HG03064 (cell line): ENCODE measurements around the gene KCNK4.

Experiments used
- ATAC-seq: cut with Tn5 transposase; IDR thresholded peaks from one replicate; pipeline ENCODE4 v1.9.1; 2021; ENCODE audit warnings: low read depth; ENCODE audit not compliant: unreplicated experiment

Gene KCNK4

GRCh38 chr11:64253043-64253442 lies 38.1 kb upstream of the KCNK4 start:
- no peak for ATAC-seq

DNA sequence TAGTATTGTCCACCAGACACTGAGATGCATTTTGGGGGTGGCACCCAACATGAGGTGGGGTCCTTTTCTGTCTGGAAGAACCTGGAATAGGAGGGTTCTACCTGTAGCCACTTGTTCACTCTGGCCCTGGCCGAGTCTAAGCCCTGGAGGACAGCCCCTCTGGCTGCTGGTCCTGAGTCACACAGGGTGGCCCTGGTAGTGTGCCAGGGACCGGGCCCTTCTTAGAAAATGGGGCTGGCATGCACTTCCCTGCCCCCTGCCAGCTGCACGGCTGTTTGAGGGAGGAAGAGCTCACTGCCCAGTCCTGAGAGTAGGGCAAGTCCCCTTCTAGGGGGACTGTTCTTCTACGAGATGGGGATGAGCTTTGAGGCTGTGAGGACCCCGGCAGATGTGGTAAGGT lies 37.6 kb upstream of the KCNK4 start:
- ATAC-seq = no peak

DNA sequence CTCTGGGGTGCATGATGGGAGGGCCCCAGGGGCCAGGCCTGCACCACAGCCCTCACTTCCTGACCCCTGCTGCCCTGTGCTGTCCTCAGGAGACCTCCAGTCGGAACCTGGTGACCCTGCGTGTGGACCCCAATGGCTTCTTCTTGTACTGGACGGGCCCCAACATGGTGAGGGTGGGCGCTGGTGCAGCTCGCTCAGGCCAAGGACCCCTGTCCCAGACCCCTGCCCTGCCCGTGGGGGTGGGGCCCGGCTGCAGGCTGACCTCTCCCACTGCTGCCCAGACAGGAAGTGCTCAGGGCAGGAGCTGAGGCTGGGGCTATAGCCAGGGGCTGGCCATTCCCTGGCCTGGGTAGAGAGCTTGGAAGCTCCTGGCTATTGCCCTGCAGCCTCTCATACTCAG lies 36.8 kb upstream of the KCNK4 start:
- ATAC-seq = no peak

- no peak for ATAC-seq
Measured at GRCh38 chr11:64255135-64256128, 35.7 kb upstream of the KCNK4 start.

- no peak for ATAC-seq
Measured at GRCh38 chr11:64256300-64256699, 34.8 kb upstream of the KCNK4 start.

- no peak for ATAC-seq
Measured at GRCh38 chr11:64258356-64258755, 32.7 kb upstream of the KCNK4 start.

- no peak for ATAC-seq
Measured at GRCh38 chr11:64258946-64259532, 32.1 kb upstream of the KCNK4 start.

- no peak for ATAC-seq
Measured at GRCh38 chr11:64259533-64260067, 31.5 kb upstream of the KCNK4 start.

- ATAC-seq = no peak
Measured at GRCh38 chr11:64260147-64260708, 30.9 kb upstream of the KCNK4 start.

DNA sequence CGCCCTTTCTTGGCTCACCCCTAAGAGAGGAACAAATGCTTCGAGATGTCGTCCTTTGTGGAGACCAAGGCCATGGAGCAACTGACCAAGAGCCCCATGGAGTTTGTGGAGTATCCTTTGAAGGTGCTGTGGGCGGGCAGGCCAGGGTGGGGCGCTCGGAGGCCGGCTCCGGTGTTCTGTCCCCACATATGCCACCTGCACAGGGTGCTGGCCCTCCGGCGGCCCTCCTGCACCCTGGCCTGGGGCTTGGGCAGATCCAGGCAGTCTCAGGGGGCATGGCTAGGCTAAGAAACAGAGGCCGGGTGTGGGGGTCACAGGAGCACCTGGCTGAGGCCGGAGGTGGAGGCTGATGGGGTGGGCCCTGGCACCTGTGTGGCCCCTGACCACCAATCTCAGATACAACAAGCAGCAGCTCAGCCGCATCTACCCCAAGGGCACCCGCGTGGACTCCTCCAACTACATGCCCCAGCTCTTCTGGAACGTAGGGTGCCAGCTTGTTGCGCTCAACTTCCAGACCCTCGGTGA lies 29.5 kb upstream of the KCNK4 start:
- ATAC-seq = no peak

- ATAC-seq = no peak
Measured at GRCh38 chr11:64262271-64263002, 28.7 kb upstream of the KCNK4 start.

GRCh38 chr11:64263021-64263946 lies 27.8 kb upstream of the KCNK4 start:
- ATAC-seq = no peak

DNA sequence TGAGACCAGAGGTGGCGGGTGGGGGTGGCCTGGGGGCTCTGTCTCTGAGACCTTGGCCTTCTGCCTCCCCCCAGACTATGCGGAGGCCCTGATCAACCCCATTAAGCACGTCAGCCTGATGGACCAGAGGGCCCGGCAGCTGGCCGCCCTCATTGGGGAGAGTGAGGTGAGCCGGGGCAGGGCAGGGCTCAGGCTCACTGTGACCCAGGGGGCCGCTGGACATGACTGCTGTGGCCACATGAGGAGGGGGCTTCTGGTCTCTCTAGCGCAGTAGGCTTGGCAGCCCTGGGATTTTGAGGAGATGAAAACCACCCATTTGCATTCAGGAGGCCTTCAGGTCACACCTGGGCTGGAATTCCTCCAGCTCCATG lies 27.2 kb upstream of the KCNK4 start:
- no peak for ATAC-seq

- ATAC-seq = no peak
Measured at GRCh38 chr11:64264371-64264852, 26.7 kb upstream of the KCNK4 start.

GRCh38 chr11:64265176-64266160 lies 25.6 kb upstream of the KCNK4 start:
- no peak for ATAC-seq

DNA sequence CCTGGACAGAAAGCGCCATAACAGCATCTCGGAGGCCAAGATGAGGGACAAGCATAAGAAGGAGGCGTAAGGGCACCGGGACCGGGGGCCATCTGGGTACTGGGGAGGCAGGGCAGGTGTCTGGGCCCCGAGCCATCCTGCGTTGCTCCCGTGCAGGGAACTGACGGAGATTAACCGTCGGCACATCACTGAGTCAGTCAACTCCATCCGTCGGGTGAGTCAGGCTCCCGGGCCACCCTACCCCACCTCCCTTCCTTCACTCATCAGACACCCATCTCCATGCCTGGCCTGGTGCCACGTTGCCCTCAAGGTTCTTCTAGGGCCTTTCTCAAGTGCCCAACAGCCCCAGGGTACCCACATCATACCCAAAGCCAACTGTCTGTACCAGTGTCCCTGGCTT lies 24.8 kb upstream of the KCNK4 start:
- ATAC-seq = no peak

DNA sequence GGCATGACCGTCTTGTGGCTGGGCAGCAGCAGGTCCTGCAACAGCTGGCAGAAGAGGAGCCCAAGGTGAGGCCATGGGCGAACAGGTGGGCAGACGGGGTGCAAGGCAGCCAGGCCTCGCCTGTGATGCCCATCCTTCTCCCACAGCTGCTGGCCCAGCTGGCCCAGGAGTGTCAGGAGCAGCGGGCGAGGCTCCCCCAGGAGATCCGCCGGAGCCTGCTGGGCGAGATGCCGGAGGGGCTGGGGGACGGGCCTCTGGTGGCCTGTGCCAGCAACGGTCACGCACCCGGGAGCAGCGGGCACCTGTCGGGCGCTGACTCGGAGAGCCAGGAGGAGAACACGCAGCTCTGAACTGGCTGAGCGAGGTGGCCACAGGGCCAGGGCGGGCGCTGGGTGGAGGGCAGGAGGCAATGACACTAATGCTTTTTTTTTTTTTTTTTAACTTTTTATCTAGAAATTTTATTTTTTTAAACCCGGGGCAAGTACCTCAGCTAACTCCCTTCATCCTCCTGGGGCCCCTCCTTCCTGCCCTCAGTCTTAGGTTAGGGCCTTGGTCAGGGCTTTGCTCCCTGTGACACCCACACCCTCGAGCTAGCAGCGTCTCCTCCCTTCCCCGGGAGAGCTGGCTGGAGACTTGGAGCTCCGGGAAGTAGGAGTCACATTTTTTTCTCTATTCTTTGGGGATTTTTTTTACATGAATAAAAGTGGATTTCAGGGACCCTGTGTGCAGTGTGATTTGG lies 23.7 kb upstream of the KCNK4 start:
- ATAC-seq = no peak
